SJSA1 (cell line): ENCODE results near the gene SH3RF3. TPM values are rescaled to one million over a fixed set of nuclear protein-coding genes. Genes with fewer than 3 reads are reported as not detected.

Source experiments
- DNase-seq, 2 experiments: peaks; one replicate each; pipeline ENCODE4 v3.0.0-alpha.2; 2015 to 2020; ENCODE audit warnings: low spot score in 2 of 2, low read depth in 1 of 2
- H3K27ac ChIP-seq: fragments of 250-450 bp; sonication (Bioruptor Pico); 2 replicates; pipeline ENCODE4 v1.5.1; 2020; ENCODE audit warnings: mild to moderate bottlenecking, moderate library complexity
- H3K27me3 ChIP-seq: fragments of 250-450 bp; sonication (Bioruptor Pico); replicated peaks from 2 replicates; pipeline ENCODE4 v1.5.1; 2020; ENCODE audit warnings: mild to moderate bottlenecking, moderate library complexity
- H3K36me3 ChIP-seq: fragments of 250-450 bp; sonication (Bioruptor Pico); 2 replicates; pipeline ENCODE4 v1.5.1; 2020; ENCODE audit warnings: mild to moderate bottlenecking
- H3K4me1 ChIP-seq: fragments of 250-450 bp; sonication (Bioruptor Pico); replicated peaks from 2 replicates; pipeline ENCODE4 v1.6.1; 2021; ENCODE audit warnings: mild to moderate bottlenecking
- H3K4me3 ChIP-seq: fragments of 250-450 bp; sonication (Bioruptor Pico); 2 replicates; pipeline ENCODE4 v1.5.1; 2020; ENCODE audit warnings: mild to moderate bottlenecking
- H3K9me3 ChIP-seq: fragments of 250-450 bp; sonication (Bioruptor Pico); replicated peaks from 2 replicates; pipeline ENCODE4 v1.5.1; 2020; ENCODE audit warnings: mild to moderate bottlenecking
- total RNA-seq: library from RNA; depleted of rRNA; stranded (reverse); fragments of >200 nt; shearing (Covaris generic); gene quantifications from 2 replicates; pipeline ENCODE4 v1.2.3, GENCODE V29; 2014

The SH3RF3 gene
- total RNA-seq, 1 experiment from 2014 or later = 6.1 TPM

- H3K36me3 ChIP-seq = no peaks in the 10 kb centered on the region
- DNase-seq = no peak
- no peaks in the 10 kb centered on the region for H3K9me3 ChIP-seq
Measured at GRCh38 chr2:109507217-109507616, 378.2 kb downstream of the SH3RF3 start.

GRCh38 chr2:109507828-109508227, 378.8 kb downstream of the SH3RF3 start:
- H3K36me3 ChIP-seq = no peaks in the 10 kb centered on the region
- H3K4me1 ChIP-seq = no peaks in the 10 kb centered on the region
- H3K27ac ChIP-seq = no peak overlapping the region
- no peak overlapping the region for H3K4me3 ChIP-seq
- no peak for DNase-seq
- H3K27me3 ChIP-seq = no peaks in the 10 kb centered on the region
- H3K9me3 ChIP-seq = no peaks in the 10 kb centered on the region

More at GRCh38 chr2:109507217-109507616, 378.2 kb downstream of the SH3RF3 start:
- Histone ChIP-seq H3K27ac (no peak overlapping the region), H3K4me1 (no peaks in the 10 kb centered on the region), H3K27me3 (no peaks in the 10 kb centered on the region), H3K4me3 (no peak overlapping the region)

- Histone ChIP-seq H3K27me3 (no peaks in the 10 kb centered on the region), H3K4me1 (no peaks in the 10 kb centered on the region), H3K9me3 (no peaks in the 10 kb centered on the region), H3K36me3 (no peaks in the 10 kb centered on the region), H3K27ac (no peak overlapping the region), H3K4me3 (no peak overlapping the region)
- DNase-seq = no peak
Measured at GRCh38 chr2:109508556-109508955, 379.6 kb downstream of the SH3RF3 start.

GRCh38 chr2:109510136-109511028, 381.4 kb downstream of the SH3RF3 start:
- peak; percentile 75 to 86 for DNase-seq
- H3K36me3 ChIP-seq = no peaks in the 10 kb centered on the region
- H3K4me3 ChIP-seq = no peak overlapping the region
- no peaks in the 10 kb centered on the region for H3K9me3 ChIP-seq
- H3K27me3 ChIP-seq = no peaks in the 10 kb centered on the region
- H3K27ac ChIP-seq = no peak overlapping the region
- H3K4me1 ChIP-seq = peaks cover 9% of the 10 kb centered on the region

- H3K27ac ChIP-seq = no peak overlapping the region
- DNase-seq = no peak
- H3K27me3 ChIP-seq = no peaks in the 10 kb centered on the region
- H3K4me1 ChIP-seq = peaks cover 9% of the 10 kb centered on the region
- no peaks in the 10 kb centered on the region for H3K36me3 ChIP-seq
- H3K9me3 ChIP-seq = no peaks in the 10 kb centered on the region
- no peak overlapping the region for H3K4me3 ChIP-seq
Measured at GRCh38 chr2:109511168-109511567, 382.2 kb downstream of the SH3RF3 start.

- no peaks in the 10 kb centered on the region for H3K9me3 ChIP-seq
- H3K27ac ChIP-seq = no peak overlapping the region
- no peaks in the 10 kb centered on the region for H3K27me3 ChIP-seq
- H3K36me3 ChIP-seq = no peaks in the 10 kb centered on the region
- H3K4me3 ChIP-seq = no peak overlapping the region
- no peak for DNase-seq
- peaks cover 9% of the 10 kb centered on the region for H3K4me1 ChIP-seq
Measured at GRCh38 chr2:109512076-109512475, 383.1 kb downstream of the SH3RF3 start.

GRCh38 chr2:109513230-109513629, 384.2 kb downstream of the SH3RF3 start:
- H3K4me3 ChIP-seq = no peak overlapping the region
- no peaks in the 10 kb centered on the region for H3K27me3 ChIP-seq
- no peaks in the 10 kb centered on the region for H3K9me3 ChIP-seq
- no peak overlapping the region for H3K27ac ChIP-seq
- peaks cover 9% of the 10 kb centered on the region for H3K4me1 ChIP-seq
- DNase-seq = no peak
- H3K36me3 ChIP-seq = no peaks in the 10 kb centered on the region

- Histone ChIP-seq H3K4me1 (peaks cover 9% of the 10 kb centered on the region), H3K27me3 (no peaks in the 10 kb centered on the region), H3K27ac (no peak overlapping the region), H3K4me3 (no peak overlapping the region), H3K9me3 (no peaks in the 10 kb centered on the region), H3K36me3 (no peaks in the 10 kb centered on the region)
- DNase-seq = peak in 1 of 2 experiments; percentile 28
Measured at GRCh38 chr2:109513749-109514588, 385.0 kb downstream of the SH3RF3 start.

GRCh38 chr2:109514857-109515256, 385.9 kb downstream of the SH3RF3 start:
- DNase-seq = no peak
- Histone ChIP-seq H3K4me3 (no peak overlapping the region), H3K4me1 (peaks cover 9% of the 10 kb centered on the region), H3K9me3 (no peaks in the 10 kb centered on the region), H3K27ac (no peak overlapping the region), H3K36me3 (no peaks in the 10 kb centered on the region), H3K27me3 (no peaks in the 10 kb centered on the region)

GRCh38 chr2:109516445-109517117, 387.6 kb downstream of the SH3RF3 start:
- H3K36me3 ChIP-seq = no peaks in the 10 kb centered on the region
- no peak overlapping the region for H3K27ac ChIP-seq
- no peaks in the 10 kb centered on the region for H3K9me3 ChIP-seq
- no peaks in the 10 kb centered on the region for H3K27me3 ChIP-seq
- peaks cover 9% of the 10 kb centered on the region for H3K4me1 ChIP-seq
- DNase-seq = peak; percentile 61 to 69
- no peak overlapping the region for H3K4me3 ChIP-seq

- no peak for DNase-seq
- Histone ChIP-seq H3K27ac (no peak overlapping the region), H3K4me1 (peaks cover 9% of the 10 kb centered on the region), H3K4me3 (no peak overlapping the region), H3K27me3 (no peaks in the 10 kb centered on the region), H3K9me3 (no peaks in the 10 kb centered on the region), H3K36me3 (no peaks in the 10 kb centered on the region)
Measured at GRCh38 chr2:109517118-109517889, 388.3 kb downstream of the SH3RF3 start.

GRCh38 chr2:109519513-109519912, 390.5 kb downstream of the SH3RF3 start:
- H3K4me1 ChIP-seq = peaks cover under 1% of the 10 kb centered on the region
- H3K4me3 ChIP-seq = no peak overlapping the region
- DNase-seq = no peak
- H3K36me3 ChIP-seq = no peaks in the 10 kb centered on the region
- H3K27me3 ChIP-seq = no peaks in the 10 kb centered on the region
- H3K9me3 ChIP-seq = no peaks in the 10 kb centered on the region
- no peak overlapping the region for H3K27ac ChIP-seq
